Endometrial microvascular endothelial cells (primary cell): Measurements from ENCODE around the gene EID2. TPM values are rescaled to one million over a fixed set of nuclear protein-coding genes. Genes with fewer than 3 reads are reported as not detected.

Experiments used
- total RNA-seq: library from RNA; depleted of rRNA; stranded (reverse); fragments of >200 nt; gene quantifications from one replicate; pipeline ENCODE4 v1.2.3, GENCODE V29; 2015; ENCODE audit errors: inconsistent ontology term

The EID2 gene
- total RNA-seq, 1 donor from 2014 or later: 13.8 TPM

Other genes starting within 250 kb of the EID2 start
- gene IFNL1, start 243.8 kb downstream of the EID2 start, total RNA-seq: not detected
- gene LRFN1, start 219.3 kb downstream of the EID2 start, total RNA-seq: 0.74 TPM
- gene GMFG, start 204.1 kb downstream of the EID2 start, total RNA-seq: 68.0 TPM
- gene SAMD4B, start 197.7 kb downstream of the EID2 start, total RNA-seq: 87.2 TPM
- 48.7 TPM for gene PAF1, start 149.1 kb downstream of the EID2 start, total RNA-seq
- 23.0 TPM for gene MED29, start 148.8 kb downstream of the EID2 start, total RNA-seq
- 2.8 TPM for gene ZFP36, start 133.3 kb downstream of the EID2 start, total RNA-seq
- gene PLEKHG2, start 127.5 kb downstream of the EID2 start, total RNA-seq: 12.8 TPM
- gene RPS16, start 104.2 kb downstream of the EID2 start, total RNA-seq: 1,019 TPM
- gene SUPT5H, start 94.6 kb downstream of the EID2 start, total RNA-seq: 64.7 TPM
- 102 TPM for gene TIMM50, start 59.3 kb downstream of the EID2 start, total RNA-seq
- 0.19 TPM for gene DLL3, start 41.2 kb downstream of the EID2 start, total RNA-seq
- not detected for gene SELENOV, start 25.0 kb downstream of the EID2 start, total RNA-seq
- gene EID2B, start 7.3 kb downstream of the EID2 start, total RNA-seq: 2.3 TPM
- not detected for gene LGALS13, start 62.4 kb upstream of the EID2 start, total RNA-seq
- not detected for gene LGALS16, start 115.8 kb upstream of the EID2 start, total RNA-seq
- not detected for gene LGALS14, start 164.3 kb upstream of the EID2 start, total RNA-seq
- not detected for gene CLC, start 197.9 kb upstream of the EID2 start, total RNA-seq
- gene LEUTX, start 238.7 kb upstream of the EID2 start, total RNA-seq: not detected